Esophagus squamous epithelium (tissue), 5 donors: Measurements from ENCODE around the gene MAFF. TPM values are rescaled to one million over a fixed set of nuclear protein-coding genes. Genes with fewer than 3 reads are reported as not detected.

ENCODE experiments used
- DNase-seq: peaks from one replicate; lab custom pipeline; 2025; lab: John Stamatoyannopoulos, UW
- H3K27ac ChIP-seq, 4 donors: fragments of 200-600 bp; sonication (generic); one replicate each; pipeline ENCODE4 v1.5.1; 2016 to 2019; ENCODE audit warnings: mild to moderate bottlenecking in 1 of 4
- H3K27me3 ChIP-seq, 4 donors: fragments of 200-600 bp; sonication (generic); 1 replicate in 3 of 4; 2 replicates in 1 of 4; pipeline versions ENCODE4 v1.5.1 to v1.6.0; 2017 to 2021; ENCODE audit warnings: antibody characterized with exemption in 1 of 4
- H3K36me3 ChIP-seq, 3 donors: fragments of 200-600 bp; sonication (generic); one replicate each; pipeline ENCODE4 v1.5.1; 2016 to 2019
- H3K4me1 ChIP-seq, 3 donors: fragments of 200-600 bp; sonication (generic); one replicate each; pipeline ENCODE4 v1.5.1; 2017 to 2019
- H3K4me3 ChIP-seq, 4 donors: fragments of 200-600 bp; sonication (generic); 1 replicate in 3 of 4; 2 replicates in 1 of 4; pipeline ENCODE4 v1.5.1; 2016 to 2019; ENCODE audit warnings: mild to moderate bottlenecking in 2 of 4, moderate library complexity in 1 of 4
- H3K9me3 ChIP-seq, 3 donors: fragments of 200-600 bp; sonication (generic); one replicate each; pipeline ENCODE4 v1.5.1; 2016 to 2019
- CTCF ChIP-seq, 6 experiments: fragments of 450-650 bp in 4 of 6; fragments of 200-600 bp in 2 of 6; sonication (generic) in 2 of 6; IDR thresholded peaks; one replicate each; pipeline ENCODE4 v1.5.1; 2016 to 2019; ENCODE audit warnings: antibody characterized with exemption in 6 of 6, mild to moderate bottlenecking in 4 of 6, moderate library complexity in 4 of 6
- POLR2A ChIP-seq, 4 donors: fragments of 450-650 bp; IDR thresholded peaks; one replicate each; pipeline ENCODE4 v1.6.1; 2017; ENCODE audit warnings: antibody characterized with exemption in 4 of 4, mild to moderate bottlenecking in 4 of 4, moderate library complexity in 3 of 4
- WGBS, 2 donors: methylation state at CpG; one replicate each; pipeline ENCODE4 v1.1.5; 2018; 5-methylcytosine and 5-hydroxymethylcytosine counted together
- intact Hi-C: fragments of 100-400 bp; cut with DNase I; formaldehyde crosslinking; loops from one replicate; pipeline ENCODE4 v1.15.0; 2022
- total RNA-seq, 4 donors: library from RNA; depleted of rRNA; stranded (reverse); fragments of >200 nt; gene quantifications; one replicate each; pipeline ENCODE4 v1.1.0, GENCODE V29; 2016
- donor health status: DM: yes; HTN: yes; CAD: no.

MAFF gene
- total RNA-seq, 4 donors from 2014 or later, result 19.4 to 51.6 (median 40.5) TPM

GRCh38 chr22:38170469-38170868 is 31.3 kb upstream of the MAFF start:
- Histone ChIP-seq H3K27ac (no peak overlapping the region), H3K4me3 (no peak overlapping the region), H3K27me3 (no peaks in the 10 kb centered on the region), H3K4me1 (peaks cover 15 to 69% (median 41%) of the 10 kb centered on the region in 3 donors), H3K9me3 (no peaks in the 10 kb centered on the region), H3K36me3 (peaks cover 0 to 20% (median 0%) of the 10 kb centered on the region in 3 donors)
- DNase-seq, result no peak
- intact Hi-C loops, result no loop called here
- WGBS, 2 donors, result 97 to 99% methylated on average over 5 of the region's 5 CpGs
- no peak for TF ChIP-seq POLR2A (IDR thresholded peaks at IDR 0.05)
- TF ChIP-seq CTCF (IDR thresholded peaks at IDR 0.05), result no peak

GRCh38 chr22:38171927-38172831 is 29.6 kb upstream of the MAFF start:
- intact Hi-C loops, result no loop called here
- H3K27ac ChIP-seq, result peak overlapping the region; percentile 54 to 80 (median 75)
- H3K4me1 ChIP-seq, result peaks cover 26 to 69% (median 48%) of the 10 kb centered on the region in 3 donors
- H3K27me3 ChIP-seq, result no peaks in the 10 kb centered on the region
- peaks cover 0 to 14% (median 0%) of the 10 kb centered on the region in 3 donors for H3K36me3 ChIP-seq
- no peak overlapping the region for H3K4me3 ChIP-seq
- 32 to 36% methylated on average over 13 to 16 of the region's 16 CpGs for WGBS, 2 donors
- DNase-seq, result no peak
- TF ChIP-seq CTCF (IDR thresholded peaks at IDR 0.05) (no peak), POLR2A (IDR thresholded peaks at IDR 0.05) (no peak)
- no peaks in the 10 kb centered on the region for H3K9me3 ChIP-seq

GRCh38 chr22:38172832-38173640 is 28.8 kb upstream of the MAFF start:
- no peak for TF ChIP-seq CTCF (IDR thresholded peaks at IDR 0.05)
- no peak for TF ChIP-seq POLR2A (IDR thresholded peaks at IDR 0.05)
- Histone ChIP-seq H3K36me3 (peaks cover 0 to 13% (median 0%) of the 10 kb centered on the region in 3 donors), H3K4me3 (no peak overlapping the region), H3K9me3 (no peaks in the 10 kb centered on the region), H3K4me1 (peaks cover 28 to 69% (median 48%) of the 10 kb centered on the region in 3 donors), H3K27ac (peak overlapping the region; percentile 54 to 80 (median 75)), H3K27me3 (no peaks in the 10 kb centered on the region)
- 39 to 45% methylated on average over 11 to 14 of the region's 16 CpGs for WGBS, 2 donors
- DNase-seq, result no peak
- intact Hi-C loops, result no loop called here

- Histone ChIP-seq H3K4me1 (peaks cover 24 to 69% (median 48%) of the 10 kb centered on the region in 3 donors), H3K27ac (peak overlapping the region in 1 of 4 donors; percentile 80), H3K4me3 (no peak overlapping the region), H3K9me3 (no peaks in the 10 kb centered on the region), H3K36me3 (peaks cover 0 to 10% (median 0%) of the 10 kb centered on the region in 3 donors), H3K27me3 (no peaks in the 10 kb centered on the region)
- 86 to 100% methylated on average over 1 to 3 of the region's 4 CpGs for WGBS, 2 donors
- no peak for TF ChIP-seq CTCF (IDR thresholded peaks at IDR 0.05)
- TF ChIP-seq POLR2A (IDR thresholded peaks at IDR 0.05), result no peak
- no peak for DNase-seq
- intact Hi-C loops, result no loop called here
Measured at GRCh38 chr22:38173641-38173906, 28.2 kb upstream of the MAFF start.
